Activated T-helper 17 cell treated with anti-CD3 and anti-CD28 coated beads, Interleukin-2, amount 50 U/mL, for 72 hours (primary cell): Measurements from ENCODE around the gene PKD2L1. TPM values are rescaled to one million over a fixed set of nuclear protein-coding genes. Genes with fewer than 3 reads are reported as not detected.
A peak's percentile ranks its signal among the peaks of the same experiment; 100 is the strongest.

Experiments used
- ATAC-seq: fragments of 150-1000 bp; cut with Tn5 transposase; replicated peaks from 2 replicates; pipeline ENCODE4 v1.10.0; 2021; ENCODE audit warnings: mild to moderate bottlenecking, moderate library complexity
- H3K27ac Mint-ChIP-seq: one replicate; pipeline ENCODE4 v1.8.0; 2022; ENCODE audit warnings: mixed read lengths
- H3K27me3 Mint-ChIP-seq: one replicate; pipeline ENCODE4 v1.8.0; 2022; ENCODE audit warnings: mixed read lengths
- H3K36me3 Mint-ChIP-seq: one replicate; pipeline ENCODE4 v1.8.0; 2022; ENCODE audit warnings: low read depth, mild to moderate bottlenecking, mixed read lengths
- H3K4me1 Mint-ChIP-seq: one replicate; pipeline ENCODE4 v1.8.0; 2022; ENCODE audit warnings: mixed read lengths
- H3K4me3 Mint-ChIP-seq: one replicate; pipeline ENCODE4 v1.8.0; 2022; ENCODE audit warnings: mild to moderate bottlenecking, mixed read lengths
- H3K9me3 Mint-ChIP-seq: one replicate; pipeline ENCODE4 v1.8.0; 2022; ENCODE audit warnings: mixed read lengths
- total RNA-seq, 2 donors: library from RNA; stranded (reverse); gene quantifications; one replicate each; pipeline ENCODE4 v1.2.3, GENCODE V29; 2022

The PKD2L1 gene
- total RNA-seq, 2 donors from 2014 or later = 0.30 to 0.66 TPM

DNA sequence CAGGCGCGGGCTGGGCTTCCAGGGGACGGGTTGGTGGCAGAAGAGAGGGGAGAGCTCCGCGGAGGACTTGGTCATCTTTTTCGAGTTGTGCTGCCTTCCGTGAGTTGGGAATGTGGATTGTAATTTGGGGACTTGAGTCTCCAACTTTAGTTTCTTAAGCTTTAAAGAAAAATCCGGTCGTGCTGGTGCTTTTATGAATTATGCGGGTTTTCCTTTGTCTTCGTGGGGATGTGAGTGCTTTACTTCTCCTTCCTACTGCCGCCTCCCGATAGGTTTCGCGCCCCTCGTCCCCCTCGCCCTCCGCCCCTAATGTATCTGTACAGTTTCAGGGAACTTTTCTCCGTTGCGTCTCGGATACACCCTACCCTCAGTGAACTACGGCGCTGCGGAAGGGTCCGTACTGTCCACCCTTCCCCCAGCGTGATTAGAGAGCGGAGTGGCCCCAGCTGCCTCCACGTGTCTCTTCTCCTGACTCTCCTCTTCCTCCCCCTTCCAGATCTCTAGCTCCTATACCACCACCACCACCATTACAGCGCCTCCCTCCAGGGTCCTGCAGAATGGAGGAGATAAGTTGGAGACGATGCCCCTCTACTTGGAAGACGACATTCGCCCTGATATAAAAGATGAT, 17.7 kb upstream of the PKD2L1 start:
- Mint-ChIP-seq H3K4me3 (peak overlapping the region; percentile 99), H3K4me1 (peaks cover 44% of the 10 kb centered on the region), H3K36me3 (peaks cover 77% of the 10 kb centered on the region), H3K27me3 (peaks cover 4% of the 10 kb centered on the region), H3K27ac (peak overlapping the region; percentile 95), H3K9me3 (no peaks in the 10 kb centered on the region)
- no peak for ATAC-seq

DNA sequence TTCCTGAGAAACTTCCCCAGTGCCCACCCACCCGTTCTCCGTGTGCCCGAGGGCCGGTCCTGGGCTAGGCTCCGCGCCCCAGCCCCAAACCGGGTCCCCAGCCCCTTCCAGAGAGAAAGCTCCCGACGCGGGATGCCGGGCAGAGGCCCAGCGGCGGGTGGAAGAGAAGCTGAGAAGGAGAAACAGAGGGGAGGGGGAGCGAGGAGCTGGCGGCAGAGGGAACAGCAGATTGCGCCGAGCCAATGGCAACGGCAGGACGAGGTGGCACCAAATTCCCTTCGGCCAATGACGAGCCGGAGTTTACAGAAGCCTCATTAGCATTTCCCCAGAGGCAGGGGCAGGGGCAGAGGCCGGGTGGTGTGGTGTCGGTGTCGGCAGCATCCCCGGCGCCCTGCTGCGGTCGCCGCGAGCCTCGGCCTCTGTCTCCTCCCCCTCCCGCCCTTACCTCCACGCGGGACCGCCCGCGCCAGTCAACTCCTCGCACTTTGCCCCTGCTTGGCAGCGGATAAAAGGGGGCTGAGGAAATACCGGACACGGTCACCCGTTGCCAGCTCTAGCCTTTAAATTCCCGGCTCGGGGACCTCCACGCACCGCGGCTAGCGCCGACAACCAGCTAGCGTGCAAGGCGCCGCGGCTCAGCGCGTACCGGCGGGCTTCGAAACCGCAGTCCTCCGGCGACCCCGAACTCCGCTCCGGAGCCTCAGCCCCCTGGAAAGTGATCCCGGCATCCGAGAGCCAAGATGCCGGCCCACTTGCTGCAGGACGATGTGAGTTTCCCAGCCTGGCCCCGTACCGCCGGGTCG, 16.9 kb upstream of the PKD2L1 start, which contains the start of gene SCD:
Gene SCD, plus strand, starts transcription at position 469 of the 803 bp plus-strand sequence. Its CDS starts 272 bp downstream, at position 741.
- Mint-ChIP-seq H3K4me3 (peak within 1 kb of the TSS; percentile 99), H3K27ac (peak within 1 kb of the TSS; percentile 95), H3K9me3 (no peaks in the 10 kb centered on the region), H3K4me1 (peaks cover 37% of the 10 kb centered on the region), H3K36me3 (peaks cover 70% of the 10 kb centered on the region), H3K27me3 (peaks cover 4% of the 10 kb centered on the region)
- peak; percentile 92 for ATAC-seq

DNA sequence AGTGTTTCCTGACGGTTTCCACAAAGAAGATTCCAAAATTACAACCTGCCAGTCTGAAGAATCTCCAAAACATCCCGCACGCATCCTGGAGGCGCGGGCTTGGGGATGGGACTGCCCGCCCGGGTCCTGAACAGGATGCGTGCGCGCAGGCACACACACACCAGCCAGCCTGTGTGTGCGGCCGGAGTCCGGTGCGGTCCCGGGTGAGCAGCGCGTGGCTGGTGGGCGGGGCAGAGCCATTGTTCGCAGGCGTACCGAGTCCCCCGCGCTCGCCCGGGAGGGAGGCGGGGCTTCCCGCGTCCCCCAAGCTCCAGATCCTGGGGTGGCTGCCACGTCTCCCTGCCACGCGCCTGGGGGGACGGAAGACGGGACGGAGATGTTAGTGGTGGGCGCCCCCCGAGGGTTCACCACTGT, 16.3 kb upstream of the PKD2L1 start:
- Mint-ChIP-seq H3K4me3 (peak overlapping the region; percentile 99), H3K4me1 (peaks cover 37% of the 10 kb centered on the region), H3K27me3 (peaks cover 4% of the 10 kb centered on the region), H3K36me3 (peaks cover 64% of the 10 kb centered on the region), H3K27ac (peak overlapping the region; percentile 92), H3K9me3 (no peaks in the 10 kb centered on the region)
- peak; percentile 78 for ATAC-seq

DNA sequence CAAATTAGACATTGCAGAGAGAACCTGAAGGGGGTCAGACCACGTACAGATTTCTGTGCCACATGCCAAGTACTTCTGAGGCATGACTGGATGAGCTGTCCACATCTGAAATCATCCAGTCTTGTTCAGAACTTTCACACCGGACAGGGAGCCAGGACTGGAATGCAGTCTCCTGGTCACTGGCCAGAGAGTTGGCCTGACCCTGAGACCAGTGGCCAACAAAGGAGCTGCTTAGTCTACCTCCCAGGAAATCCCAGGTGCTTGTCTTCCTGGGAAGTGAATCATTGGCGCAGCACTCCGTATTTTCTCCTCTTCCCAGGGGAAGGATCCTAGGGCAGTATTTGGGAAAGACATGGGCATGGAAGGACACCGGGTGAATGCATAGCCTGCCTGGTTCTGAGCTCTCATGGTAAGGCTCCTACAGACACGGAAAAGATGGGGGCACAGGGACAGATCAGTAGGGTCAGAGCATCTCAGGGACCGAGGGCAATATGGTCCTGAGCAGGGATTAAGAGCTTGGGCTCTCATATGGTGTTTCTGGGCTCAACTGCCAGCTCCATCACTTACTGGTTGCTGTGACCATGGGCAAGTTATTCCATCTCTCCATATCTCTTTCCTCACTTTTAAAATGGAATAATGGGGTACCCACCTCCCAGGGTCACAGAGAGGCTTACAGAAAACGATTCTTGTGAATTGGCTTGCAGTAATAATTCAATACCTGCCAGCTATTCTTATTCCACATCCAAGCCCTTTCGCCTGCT, 15.7 kb upstream of the PKD2L1 start:
- Mint-ChIP-seq H3K27me3 (peaks cover 4% of the 10 kb centered on the region), H3K4me1 (peaks cover 31% of the 10 kb centered on the region), H3K36me3 (peaks cover 58% of the 10 kb centered on the region), H3K9me3 (no peaks in the 10 kb centered on the region), H3K4me3 (peak overlapping the region; percentile 99), H3K27ac (peak overlapping the region; percentile 92)
- ATAC-seq = no peak

DNA sequence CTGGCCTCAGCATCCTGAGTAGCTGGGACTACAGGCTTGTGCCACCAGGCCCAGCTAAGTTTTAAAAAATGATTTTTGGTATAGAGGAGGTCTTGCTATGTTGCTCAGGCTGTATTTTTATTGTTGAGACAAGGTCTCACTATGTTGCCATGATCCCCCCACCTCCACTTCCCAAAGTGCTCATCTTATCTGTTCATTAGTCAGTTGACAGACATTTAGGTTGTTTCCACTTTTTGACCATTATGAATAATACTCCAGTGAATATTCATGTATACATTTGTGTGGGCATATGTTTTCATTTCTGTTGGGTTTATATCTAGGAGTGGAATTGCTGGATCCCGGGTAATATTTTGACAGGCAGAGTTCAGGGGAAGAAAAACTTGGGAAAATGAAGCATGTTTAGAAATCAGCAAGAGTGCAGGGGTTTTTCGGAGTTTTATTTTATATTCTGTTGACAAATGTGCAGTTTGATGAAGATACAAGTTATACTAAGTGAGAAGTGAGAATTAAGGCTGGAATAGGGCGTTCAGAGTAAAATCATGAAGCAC, 14.3 kb upstream of the PKD2L1 start:
- no peak for ATAC-seq
- H3K27me3 Mint-ChIP-seq = peaks cover 4% of the 10 kb centered on the region
- peak overlapping the region; percentile 80 for H3K27ac Mint-ChIP-seq
- no peaks in the 10 kb centered on the region for H3K9me3 Mint-ChIP-seq
- H3K36me3 Mint-ChIP-seq = peaks cover 43% of the 10 kb centered on the region
- H3K4me1 Mint-ChIP-seq = peaks cover 24% of the 10 kb centered on the region
- H3K4me3 Mint-ChIP-seq = peak overlapping the region; percentile 61

DNA sequence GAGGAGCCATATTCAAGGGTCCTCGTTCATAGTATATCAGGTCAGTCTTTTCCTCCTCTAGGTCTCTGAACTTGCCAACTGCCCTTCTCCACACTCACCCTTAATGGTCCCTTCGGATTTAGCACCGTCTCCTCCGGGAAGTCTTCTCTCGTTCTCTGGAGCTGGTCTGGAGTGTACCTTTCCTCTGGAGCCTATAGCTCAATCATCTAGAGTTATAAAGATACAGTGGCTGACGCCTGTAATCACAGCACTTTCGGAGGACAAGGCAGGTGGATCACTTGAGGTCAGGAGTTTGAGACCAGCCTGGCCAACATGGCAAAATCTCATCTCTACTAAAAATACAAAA, 12.6 kb upstream of the PKD2L1 start:
- Mint-ChIP-seq H3K27me3 (no peaks in the 10 kb centered on the region), H3K27ac (peak overlapping the region; percentile 74), H3K4me1 (peaks cover 15% of the 10 kb centered on the region), H3K36me3 (peaks cover 26% of the 10 kb centered on the region), H3K4me3 (no peak overlapping the region), H3K9me3 (no peaks in the 10 kb centered on the region)
- no peak for ATAC-seq

DNA sequence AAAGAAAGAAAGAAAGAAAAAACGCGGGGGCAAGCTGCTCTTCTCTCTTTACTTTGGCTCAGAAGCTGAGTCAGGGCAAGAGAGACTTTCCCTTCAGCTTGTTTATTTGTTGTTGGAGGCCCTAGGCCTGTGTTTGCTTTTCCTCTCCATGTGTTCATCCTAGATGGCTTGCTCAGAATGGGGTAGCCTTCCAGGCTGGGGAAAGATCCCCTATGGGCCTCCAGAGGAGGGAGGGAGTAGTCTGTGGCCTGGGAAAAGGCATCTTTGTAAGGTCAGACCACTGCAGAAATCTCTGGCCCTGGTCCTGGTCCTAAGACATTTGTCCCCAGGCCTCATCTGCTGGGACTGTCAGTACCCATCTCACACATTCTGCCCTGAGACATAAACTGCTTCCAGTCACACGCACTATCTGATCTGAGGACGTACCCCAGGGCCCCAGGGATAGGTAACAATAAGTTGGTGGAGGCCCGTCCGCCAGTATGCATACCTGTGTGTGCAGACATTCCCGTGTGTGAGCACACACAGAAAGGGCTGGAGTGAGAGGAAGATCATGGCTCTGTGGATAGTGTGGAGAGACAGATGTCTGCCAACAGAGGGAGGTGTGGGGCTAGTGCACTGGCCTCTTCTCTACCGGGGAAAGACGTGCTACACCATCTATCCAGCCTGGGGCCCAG, 12.1 kb upstream of the PKD2L1 start:
- Mint-ChIP-seq H3K4me3 (no peak overlapping the region), H3K9me3 (no peaks in the 10 kb centered on the region), H3K27ac (peak overlapping the region; percentile 74), H3K36me3 (peaks cover 21% of the 10 kb centered on the region), H3K4me1 (peaks cover 15% of the 10 kb centered on the region), H3K27me3 (no peaks in the 10 kb centered on the region)
- peak; percentile 35 for ATAC-seq

DNA sequence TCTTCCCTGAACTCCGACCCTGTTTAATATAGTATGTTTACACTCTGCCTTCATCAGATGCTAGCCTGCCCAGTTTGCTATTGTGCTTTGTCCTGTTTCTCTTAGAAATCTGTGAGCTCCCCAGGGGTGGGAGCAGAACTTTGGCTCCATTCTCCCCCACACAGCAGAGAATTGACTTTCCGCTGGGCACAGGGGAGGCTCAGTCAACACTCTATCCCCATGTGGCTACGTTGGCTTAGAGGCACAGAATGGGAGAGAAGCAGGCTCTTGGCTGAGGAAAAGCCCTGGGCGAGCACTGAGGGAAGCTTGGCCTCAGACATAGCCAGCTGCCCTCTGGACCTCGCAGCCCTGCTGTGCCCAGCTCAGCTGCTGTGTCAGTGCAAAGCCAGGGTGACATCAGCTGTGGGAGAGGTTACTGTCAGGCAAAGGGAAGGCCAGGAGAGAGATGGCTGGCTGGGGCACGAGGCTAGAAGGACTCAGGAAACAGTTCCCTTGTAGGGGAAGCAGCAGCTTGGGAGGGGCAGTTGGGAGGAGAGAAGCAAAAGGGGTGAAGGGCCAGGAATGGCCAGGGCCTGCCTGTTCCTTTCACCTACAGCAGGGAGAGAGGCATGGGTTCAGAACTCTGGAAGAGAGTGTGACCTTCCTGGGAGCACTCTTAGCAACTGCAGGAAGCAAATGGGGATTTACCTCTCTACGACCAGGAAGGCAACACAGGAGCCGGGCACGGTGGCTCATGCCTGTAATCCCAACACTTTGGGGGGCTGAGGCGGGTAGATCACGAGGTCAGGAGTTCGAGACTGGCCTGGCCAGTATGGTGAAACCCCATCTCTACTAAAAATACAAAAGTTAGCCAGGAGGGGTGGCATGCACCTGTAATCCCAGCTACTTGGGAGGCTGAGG, 11.2 kb upstream of the PKD2L1 start:
- Mint-ChIP-seq H3K9me3 (no peaks in the 10 kb centered on the region), H3K27me3 (no peaks in the 10 kb centered on the region), H3K4me3 (no peak overlapping the region), H3K27ac (peak overlapping the region; percentile 13), H3K4me1 (peaks cover 13% of the 10 kb centered on the region), H3K36me3 (peaks cover 12% of the 10 kb centered on the region)
- no peak for ATAC-seq

DNA sequence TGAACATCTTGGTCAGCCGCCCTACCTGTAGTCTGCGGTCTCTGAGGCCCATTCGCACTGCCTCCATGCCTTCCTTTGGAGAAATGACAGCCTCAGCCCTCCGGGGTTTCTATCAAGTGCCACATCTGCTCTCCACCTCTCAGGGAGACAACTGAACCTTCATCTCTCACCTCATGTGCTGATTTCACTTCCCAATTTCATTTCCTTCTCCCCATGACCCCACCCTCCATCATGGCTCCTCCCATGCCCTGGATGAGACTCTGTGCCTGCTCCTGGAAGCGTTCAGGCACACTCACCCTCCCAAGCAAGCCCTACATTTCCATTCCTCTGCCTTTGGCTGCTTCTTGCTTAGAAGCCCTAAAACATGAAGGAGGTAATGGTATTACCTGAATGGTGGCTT, 9.2 kb upstream of the PKD2L1 start:
- Mint-ChIP-seq H3K27ac (peak overlapping the region; percentile 13), H3K27me3 (no peaks in the 10 kb centered on the region), H3K4me1 (peaks cover 2% of the 10 kb centered on the region)

DNA sequence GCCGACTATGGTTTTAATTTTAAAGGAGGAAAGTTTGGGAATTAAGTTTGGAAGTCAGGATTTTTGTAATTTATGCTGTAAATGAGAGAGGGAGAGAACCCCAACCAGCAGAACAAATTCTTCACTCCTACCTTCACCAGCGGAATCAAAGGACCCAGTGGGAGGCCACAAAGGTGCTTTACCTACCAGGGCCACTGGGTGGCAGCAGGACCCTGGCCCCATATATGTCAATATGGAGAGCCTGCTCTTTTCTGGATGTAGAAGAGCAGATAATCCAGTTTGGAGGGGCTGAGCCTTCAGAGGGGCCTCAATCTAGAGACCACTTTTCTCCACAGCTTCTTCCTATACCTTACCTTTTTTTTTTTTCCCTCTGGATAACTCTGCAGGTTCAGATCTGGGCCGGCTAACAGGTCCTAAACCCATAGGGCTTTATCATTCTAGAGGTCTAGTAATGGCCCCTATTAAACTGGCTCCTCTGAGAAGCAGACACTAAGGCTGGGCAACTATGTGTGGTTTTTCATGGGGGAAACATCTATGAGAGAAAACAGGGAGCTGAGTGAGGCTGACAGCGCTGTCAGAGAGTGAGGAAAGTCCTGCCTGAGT, 8.5 kb upstream of the PKD2L1 start:
- Mint-ChIP-seq H3K4me3 (no peak overlapping the region), H3K27me3 (peaks cover 4% of the 10 kb centered on the region), H3K4me1 (no peaks in the 10 kb centered on the region), H3K27ac (peak overlapping the region; percentile 13), H3K36me3 (no peaks in the 10 kb centered on the region), H3K9me3 (no peaks in the 10 kb centered on the region)
- peak; percentile 79 for ATAC-seq

More for the DNA sequence above, 9.2 kb upstream of the PKD2L1 start:
- H3K36me3 Mint-ChIP-seq = peaks cover under 1% of the 10 kb centered on the region
- no peaks in the 10 kb centered on the region for H3K9me3 Mint-ChIP-seq
- no peak overlapping the region for H3K4me3 Mint-ChIP-seq
- ATAC-seq = no peak

DNA sequence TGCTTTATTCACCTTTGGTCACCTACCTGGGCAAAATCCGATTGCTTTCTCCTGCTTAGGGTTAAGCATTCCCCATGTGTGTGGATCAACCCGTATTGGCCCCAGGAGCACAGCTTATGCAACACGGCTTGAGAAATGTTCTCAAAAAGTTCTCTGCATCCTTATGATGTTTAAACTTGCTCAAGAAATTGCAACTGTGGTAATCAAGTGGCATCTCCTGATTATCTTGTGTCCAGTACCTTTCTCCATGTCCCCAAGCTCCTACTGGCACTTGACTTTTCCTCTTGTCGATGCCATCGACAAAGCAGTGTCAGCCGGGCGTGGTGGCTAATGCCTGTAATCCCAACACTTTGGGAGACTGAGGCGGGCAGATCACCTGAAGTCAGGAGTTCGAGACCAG, 4.7 kb upstream of the PKD2L1 start:
- Mint-ChIP-seq H3K9me3 (no peaks in the 10 kb centered on the region), H3K4me3 (no peak overlapping the region), H3K4me1 (no peaks in the 10 kb centered on the region), H3K27ac (no peak overlapping the region), H3K36me3 (no peaks in the 10 kb centered on the region), H3K27me3 (peaks cover 10% of the 10 kb centered on the region)
- ATAC-seq = no peak

DNA sequence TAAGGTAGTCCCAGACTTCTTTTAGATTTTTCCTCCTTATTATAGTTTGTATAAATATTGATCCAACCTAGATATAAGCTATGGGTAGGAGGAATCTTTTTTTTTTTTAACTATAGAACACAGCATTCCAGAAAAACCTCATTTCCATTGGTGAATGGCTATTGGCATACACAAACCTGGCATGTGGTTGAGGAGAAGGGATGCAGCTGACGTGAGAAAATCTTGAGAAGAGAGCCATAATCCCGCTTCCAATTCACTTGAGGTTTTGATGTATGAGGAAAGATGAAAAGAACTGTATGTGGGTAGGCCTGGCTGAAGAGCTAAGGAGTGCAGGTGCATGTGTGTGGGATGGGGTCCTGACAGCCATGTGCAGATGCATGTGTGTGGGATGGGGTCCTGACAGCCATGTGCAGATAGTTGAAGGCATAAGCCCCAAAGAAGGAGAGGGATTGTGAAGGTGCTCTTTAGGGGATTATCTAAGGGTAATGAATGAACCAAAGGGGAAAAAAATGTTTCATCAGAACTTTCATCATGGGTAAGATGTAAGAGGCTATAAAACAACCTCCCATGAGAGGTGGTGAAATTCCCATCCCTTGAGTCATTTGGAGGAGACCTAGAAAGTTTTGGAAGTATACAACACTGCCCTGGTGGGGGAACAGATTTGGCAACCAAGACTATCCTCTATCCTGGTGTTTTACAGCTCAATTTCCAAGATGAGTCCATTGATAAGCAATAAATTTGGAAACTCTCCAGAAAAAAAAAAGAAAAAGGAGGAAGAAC, 3.8 kb upstream of the PKD2L1 start:
- H3K27ac Mint-ChIP-seq = no peak overlapping the region
- H3K36me3 Mint-ChIP-seq = no peaks in the 10 kb centered on the region
- ATAC-seq = no peak
- no peak overlapping the region for H3K4me3 Mint-ChIP-seq
- H3K27me3 Mint-ChIP-seq = peaks cover 10% of the 10 kb centered on the region
- no peaks in the 10 kb centered on the region for H3K9me3 Mint-ChIP-seq
- no peaks in the 10 kb centered on the region for H3K4me1 Mint-ChIP-seq
